Glomerular visceral epithelial cell (primary cell): ENCODE data around the gene C1orf35.
A peak's percentile ranks its signal among the peaks of the same experiment; 100 is the strongest.

Experiments
- DNase-seq: peaks from one replicate; pipeline ENCODE4 v3.0.0-alpha.2; 2016; ENCODE audit errors: extremely low spot score

C1orf35 gene

DNA sequence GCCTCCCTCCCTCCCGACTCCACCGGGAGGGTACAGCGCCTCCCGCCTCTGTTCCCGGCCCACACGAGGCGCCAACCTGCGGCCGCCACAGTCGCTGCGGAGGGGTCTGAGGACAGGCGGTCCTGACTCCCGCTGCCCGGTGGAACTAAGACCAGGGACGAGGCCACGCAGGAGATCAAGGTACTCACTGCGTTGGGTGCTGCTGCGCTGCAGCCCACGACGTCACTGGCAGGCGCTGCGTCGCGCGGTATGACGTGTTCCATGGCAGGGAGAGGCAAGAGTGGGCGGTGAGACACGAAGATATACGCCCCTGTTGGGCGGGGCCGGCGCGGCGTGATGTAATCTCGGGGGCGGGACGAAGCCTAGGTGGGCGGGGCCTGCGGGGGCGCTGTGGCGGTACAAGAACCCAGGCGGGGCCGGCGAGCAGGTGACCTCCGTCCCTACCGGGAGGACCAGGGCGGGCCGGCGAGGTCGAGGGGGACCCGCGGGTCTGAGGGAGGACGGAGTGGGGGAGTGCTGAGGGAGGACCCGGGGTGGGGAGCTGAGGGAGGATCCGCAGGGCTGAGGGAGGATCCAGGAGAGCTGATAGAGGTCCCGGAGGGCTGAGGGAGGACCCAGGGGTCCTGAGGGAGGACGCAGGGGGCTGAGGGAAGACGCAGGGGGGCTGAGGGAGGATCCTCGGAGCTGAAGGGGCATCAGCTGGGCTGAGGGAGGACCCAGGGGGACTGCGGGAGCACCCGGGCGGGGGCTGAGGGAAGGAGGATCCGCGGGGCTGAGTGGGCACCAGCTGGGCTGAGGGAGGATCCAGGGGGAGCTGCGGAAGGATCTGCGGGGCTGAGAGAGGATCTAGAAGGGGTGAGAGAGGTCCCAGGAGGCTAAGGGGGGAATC is 6.2 kb upstream of the C1orf35 start, which contains the start of gene MRPL55:
Gene MRPL55, minus strand, starts transcription at position 227 of the 889 bp plus-strand sequence. CDS start 1,039 bp downstream, outside the sequence.
- DNase-seq = peak; percentile 95

DNA sequence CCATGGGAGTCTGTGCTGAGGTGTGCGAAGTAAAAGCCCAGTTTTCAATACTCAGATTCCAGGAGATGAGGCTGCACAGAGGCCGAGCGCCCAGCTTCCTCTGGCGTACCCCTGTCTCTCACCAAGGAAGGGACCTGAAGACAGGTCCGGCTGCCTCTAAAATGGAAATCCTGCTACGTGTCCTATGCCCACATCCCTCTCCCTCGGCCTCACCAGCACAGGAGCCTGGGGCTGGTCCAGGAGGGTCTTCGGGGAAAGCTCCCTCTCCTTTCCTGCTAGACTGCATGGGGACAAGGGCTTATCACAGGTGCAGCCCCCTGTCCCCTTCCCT is 5.6 kb upstream of the C1orf35 start:
- DNase-seq = no peak

DNA sequence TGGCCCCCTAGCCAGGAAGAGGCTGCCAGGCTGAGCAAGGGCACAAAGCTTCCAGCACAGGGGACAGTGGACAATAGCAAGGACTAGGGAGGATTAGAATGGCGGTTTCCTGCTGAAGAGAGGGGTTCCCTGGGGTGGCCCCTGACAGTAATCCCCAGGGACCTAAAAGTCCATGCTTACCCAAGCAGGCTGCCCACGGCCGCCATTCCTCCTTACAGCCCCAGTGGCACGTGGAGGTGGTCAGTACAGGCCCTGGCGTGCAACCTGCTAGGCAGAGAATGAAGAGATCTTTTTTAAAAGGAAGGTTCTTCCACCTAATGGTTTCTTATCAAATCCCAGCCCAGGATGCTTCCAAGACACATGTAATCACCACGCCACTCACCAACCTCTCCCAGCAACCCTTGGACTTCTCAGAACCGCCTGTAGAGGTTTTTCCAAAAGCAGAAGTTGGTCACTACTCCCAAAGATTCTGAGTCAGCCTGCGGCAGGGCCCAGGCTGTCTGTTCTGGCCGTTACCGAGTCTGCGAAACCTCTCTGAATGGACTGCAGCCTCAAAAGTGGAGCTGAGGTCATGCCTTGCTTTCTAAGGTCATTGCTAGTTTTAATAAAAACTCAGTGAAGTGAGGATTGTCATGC is 5.0 kb upstream of the C1orf35 start:
- DNase-seq = no peak

DNA sequence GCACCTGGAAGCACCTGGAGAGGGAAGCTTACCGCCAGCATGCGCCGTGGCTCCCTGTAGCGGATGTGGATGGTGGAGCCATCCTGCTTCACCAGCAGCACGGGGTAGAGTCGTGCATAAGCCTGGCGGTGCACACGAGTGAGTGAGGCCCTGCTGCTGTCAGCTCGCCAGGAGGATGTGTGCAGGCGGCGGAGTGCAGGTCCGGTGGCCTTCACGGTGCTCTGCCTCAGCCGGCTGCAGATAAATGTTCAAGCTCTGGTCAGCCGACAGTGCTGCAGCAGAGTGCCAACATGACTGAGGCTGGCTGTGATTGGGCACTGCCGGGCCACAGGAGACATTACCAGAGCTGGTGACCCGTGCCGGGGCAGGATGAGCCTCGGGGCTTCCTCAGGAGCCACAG is 4.5 kb upstream of the C1orf35 start:
- DNase-seq = no peak

DNA sequence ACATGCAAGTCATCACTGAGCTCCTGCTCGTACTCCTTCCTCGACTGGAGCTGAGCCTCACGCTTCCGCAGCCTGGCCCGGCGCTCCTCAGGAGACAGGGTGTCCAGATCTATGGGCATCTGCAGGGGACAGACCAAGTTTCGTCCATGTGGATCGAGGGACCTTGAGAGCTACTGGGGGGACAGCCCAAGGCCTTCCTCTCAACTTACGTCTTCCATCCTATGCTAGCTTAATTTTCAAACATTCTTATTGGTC is 3.6 kb upstream of the C1orf35 start:
- no peak for DNase-seq

DNA sequence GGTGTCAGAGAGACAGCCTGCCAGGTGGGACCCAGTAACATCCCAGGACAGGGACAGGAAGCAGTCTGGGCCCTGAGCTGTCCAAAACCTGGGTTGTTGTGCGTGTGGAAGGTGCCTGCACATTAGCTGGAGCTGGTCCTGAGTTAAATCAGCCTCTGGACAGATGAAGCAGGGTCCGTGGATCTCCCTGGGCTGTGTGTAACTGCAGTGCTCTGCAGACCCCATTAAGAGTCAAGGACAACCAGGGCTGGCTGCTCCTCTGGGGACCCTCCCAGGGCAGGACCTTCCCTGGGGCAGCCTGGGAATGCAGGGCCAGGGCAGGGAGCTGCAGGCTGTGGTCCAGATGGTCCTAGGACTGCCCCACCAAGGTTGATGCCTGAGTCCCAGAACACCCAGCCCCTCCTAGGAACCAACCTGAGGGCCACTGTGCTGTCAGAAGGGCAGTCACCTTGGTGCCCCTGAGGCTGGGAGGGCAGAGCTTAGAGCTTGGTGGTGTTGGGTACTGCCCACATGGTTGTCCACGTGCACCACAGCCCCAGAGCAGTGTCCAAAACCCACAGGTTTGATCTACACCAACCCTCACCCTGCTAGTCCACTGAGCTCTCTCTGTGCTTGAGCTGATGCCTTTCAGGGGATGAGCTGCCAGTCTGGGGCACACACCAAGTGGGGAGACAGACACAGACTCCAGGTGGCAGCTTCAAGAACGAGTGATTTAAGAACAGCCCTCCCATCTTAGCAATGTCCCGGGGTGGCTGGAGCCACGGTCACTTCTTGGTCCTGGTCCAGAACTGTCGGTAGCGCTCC is 3.1 kb upstream of the C1orf35 start:
- no peak for DNase-seq

- DNase-seq = no peak
Observed at GRCh38 chr1:228105270-228105995, 2.3 kb upstream of the C1orf35 start.

DNA sequence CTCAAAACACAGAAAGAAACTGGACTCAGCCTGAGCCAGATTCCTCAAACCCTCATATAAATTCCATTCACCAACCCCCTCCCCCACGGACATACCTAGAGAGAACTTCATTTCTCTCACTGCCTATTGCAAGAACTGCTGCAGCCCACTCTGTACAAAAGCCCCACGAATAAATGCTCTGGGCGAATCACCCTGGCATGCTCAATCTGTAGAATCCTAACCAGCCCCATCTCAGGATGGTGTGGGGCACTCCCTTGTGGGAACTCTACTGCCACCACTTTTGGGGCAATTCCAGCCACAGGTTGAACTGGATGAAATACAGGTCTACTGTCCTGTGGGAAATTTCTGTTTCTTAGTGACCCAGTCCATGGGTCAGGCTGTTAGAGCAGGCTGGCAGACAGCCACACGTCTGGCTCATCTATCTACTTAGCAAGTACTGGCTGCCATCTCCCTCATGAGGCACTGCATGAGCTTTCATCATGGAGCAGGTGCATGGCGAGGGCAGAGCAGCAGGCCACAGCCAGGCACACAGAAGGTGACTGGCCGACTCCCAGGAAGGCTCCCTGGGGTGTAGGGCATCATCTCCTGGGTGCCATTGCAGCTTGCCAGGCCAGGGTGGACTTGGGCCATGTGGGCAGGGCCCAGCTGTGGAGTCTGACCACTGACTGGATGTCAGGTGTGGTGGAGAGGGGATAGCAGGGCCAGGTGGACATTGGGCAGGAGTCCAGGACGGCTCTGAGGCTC is 1.6 kb upstream of the C1orf35 start:
- DNase-seq = no peak

DNA sequence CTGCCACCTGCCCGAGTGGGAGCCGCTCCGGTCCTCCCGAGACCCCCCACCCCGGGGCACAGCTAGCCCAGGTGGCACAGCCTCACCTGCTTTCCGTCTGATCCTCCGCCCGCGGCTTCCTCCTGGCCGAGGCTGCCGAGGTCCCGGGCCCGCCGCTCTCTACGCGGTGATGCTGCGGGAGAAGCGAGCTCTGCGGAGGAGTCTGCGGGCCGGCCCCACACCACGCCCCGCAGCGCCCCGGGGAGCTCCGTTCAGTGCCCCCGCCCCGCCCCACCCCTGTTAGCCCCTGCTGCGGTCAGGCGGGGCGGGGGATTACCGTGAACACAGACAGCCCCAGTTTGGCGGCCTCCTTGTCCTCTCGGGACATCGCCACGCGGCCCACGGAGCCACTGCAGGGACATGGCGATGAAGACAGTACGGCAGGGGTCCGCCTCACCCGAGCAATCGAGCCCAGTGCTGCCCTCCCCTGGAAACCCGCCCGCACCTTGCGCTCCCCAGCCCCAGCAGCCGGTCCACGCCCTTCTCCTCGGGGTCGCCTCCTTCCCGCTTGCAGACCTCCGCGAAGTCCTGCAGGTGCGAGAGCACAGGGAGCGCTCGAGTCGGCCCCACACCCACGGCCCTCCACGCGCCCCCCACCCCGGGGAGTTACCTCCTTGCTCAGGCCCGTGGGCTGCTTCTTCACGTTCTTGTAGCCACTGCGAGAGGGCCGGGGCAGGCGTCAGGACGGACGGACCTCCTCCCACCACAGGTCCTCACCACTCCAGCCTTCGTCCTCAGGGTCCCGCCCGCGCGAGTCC is 933 bp downstream of the C1orf35 start:
- peak; percentile 61 for DNase-seq

DNA sequence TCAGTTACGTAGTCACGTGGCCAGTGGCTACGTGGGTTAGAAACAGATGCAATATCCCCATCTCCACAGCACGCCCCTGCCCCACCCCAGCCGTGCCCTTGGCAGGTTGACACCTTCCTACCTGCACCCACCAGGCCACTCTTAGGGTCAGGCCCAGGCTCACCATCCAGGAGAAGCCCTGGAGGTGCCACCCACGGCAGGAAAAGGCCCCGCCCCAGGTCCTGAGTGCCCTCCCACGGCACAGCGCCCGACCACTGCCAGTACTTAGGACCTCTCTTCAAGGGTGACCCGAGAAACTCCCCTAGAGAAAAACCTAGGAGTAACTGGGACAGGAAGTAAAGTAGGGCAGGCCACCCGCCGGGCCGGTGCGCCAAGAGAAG is 1.5 kb downstream of the C1orf35 start:
- DNase-seq = no peak

DNA sequence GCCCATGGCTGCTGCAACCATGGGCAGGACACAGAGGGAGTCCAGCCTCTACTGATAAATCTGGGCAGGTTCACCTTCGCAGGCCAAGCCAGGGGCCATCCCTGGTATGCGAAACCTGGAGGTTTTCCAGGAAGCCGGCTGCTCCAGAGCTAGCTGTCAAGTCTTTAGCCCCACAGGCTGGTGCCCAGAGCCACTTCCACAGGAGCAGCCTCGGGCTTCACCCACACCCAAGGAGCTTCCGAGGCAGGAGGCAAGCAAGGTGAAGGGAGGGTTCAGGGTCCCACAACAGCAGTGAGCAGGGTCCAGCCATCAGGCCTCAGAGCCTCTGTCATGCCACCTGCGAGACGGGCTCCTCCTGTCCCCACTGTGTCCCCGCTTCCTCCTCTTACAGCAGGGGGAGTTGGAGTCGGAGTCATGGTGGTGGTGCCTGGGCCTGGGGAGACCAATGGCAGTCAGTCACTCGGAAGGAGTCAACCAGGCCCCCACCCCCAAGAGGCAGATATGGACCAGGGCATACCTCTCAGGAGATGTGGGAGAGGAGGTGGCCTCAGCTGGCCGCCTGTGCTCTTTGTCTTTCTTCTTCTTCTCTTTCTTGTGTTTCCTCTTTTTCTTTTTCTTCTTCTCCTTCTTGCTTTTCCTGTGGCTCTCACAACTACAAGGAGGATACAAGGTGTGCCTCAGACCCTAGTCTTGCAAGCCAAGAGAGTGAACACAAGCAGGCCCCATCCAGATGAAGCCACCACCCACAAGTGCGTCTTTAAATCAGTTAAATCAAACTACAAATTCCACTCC is 2.1 kb downstream of the C1orf35 start:
- DNase-seq = no peak

- no peak for DNase-seq
Observed at GRCh38 chr1:228099331-228099732, 3.8 kb downstream of the C1orf35 start.

DNA sequence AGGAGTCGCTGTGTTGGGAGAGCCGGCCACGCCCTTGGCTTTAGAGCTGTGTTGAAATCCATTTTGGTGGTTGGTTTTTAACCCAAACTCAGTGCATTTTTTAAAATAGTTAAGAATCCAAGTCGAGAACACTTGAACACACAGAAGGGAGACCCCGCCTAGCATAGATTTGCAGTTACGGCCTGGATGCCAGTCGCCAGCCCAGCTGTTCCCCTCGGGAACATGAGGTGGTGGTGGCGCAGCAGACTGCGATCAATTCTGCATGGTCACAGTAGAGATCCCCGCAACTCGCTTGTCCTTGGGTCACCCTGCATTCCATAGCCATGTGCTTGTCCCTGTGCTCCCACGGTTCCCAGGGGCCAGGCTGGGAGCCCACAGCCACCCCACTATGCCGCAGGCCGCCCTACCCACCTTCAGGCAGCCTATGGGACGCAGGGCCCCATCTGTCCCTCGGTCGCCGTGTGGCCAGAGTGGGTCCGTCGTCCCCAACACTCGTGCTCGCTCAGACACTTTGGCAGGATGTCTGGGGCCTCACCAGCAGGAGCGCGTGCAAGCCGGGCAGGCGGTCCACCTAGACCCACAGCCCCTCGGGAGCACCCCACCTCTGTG is 4.7 kb downstream of the C1orf35 start:
- no peak for DNase-seq

GRCh38 chr1:228097333-228098081 is 5.6 kb downstream of the C1orf35 start:
- DNase-seq = no peak

GRCh38 chr1:228096416-228097332 is 6.5 kb downstream of the C1orf35 start:
- DNase-seq = no peak

GRCh38 chr1:228095938-228096337 is 7.2 kb downstream of the C1orf35 start:
- no peak for DNase-seq

DNA sequence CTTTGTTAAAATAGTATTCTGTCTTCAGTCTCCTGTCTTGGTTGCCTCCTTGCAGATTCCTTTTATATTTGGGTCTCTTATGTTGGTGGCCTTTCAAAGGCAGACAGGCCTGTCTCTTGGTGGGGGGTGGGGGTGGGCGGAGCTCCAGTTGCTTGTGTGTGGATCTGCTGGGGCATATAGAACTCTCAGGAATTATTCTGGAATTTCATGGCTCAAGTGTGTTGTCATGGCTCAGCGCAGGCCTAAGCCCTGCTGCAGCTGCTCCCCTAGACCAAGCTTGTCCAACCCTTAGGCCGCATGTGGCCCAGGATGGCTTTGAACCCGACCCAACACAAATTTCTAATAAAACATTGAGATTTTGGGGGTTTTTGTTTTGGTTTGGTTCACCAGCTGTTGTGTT is 8.0 kb downstream of the C1orf35 start:
- no peak for DNase-seq
